Measurements from ENCODE around the gene TTC9B.

TTC9B gene

DNA sequence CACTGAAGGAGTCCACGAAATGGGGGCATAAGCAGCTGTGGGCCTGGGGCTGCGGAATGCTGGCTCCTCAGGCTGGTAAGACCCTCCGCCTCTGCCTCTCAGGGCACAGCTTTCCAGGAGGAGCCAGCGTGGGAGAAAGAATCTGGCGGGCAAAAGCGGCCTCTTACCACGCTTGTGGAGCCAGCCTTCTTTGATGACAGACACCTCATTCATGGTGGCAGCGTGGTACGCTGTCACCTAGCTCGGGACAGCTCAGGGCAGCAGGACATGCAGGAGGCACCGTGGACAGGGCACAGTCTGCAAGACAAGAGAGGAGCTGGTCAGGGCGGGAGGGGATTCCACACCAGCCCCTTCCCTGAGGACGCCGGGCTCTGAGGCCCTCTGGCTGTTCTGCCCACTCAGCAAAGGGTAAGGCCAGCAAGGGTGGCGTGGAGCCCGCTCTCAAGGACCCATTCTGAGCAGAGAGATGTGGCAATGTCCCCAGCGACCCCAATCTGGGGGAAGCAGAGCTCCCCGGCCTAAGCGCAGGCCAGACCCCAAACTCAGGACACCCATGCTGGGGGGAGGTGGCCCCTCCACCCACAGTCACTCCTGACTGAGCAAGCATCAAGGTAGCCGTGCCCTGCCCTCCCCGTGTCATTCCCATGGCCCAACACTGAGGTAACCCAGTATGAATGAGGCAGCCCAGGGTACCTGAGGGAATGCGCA is 47.0 kb upstream of the TTC9B start:
- no peak overlapping the region for H3K23ac ChIP-seq (ENCODE audit: low read length)
- no CpG with 5 or more reads among the region's 22 CpGs for WGBS (ENCODE audit: extremely low coverage, insufficient coverage, low lambda C conversion rate)
- no peak overlapping the region for H2BK15ac ChIP-seq (replicated peaks; ENCODE audit: low read depth)
- no peak overlapping the region for H2BK5ac ChIP-seq (ENCODE audit: low read length)
- H3K27ac ChIP-seq (ENCODE audit: low read depth, low read length) = no peak overlapping the region
- peaks cover 8% of the 10 kb centered on the region for H3K79me2 ChIP-seq (ENCODE audit: control insufficient read depth, insufficient read depth, low read length)
- H2BK120ac ChIP-seq (ENCODE audit: low read depth, low read length) = no peak overlapping the region
- no peak overlapping the region for H3K4me3 ChIP-seq (ENCODE audit: low read length)
- H4K8ac ChIP-seq (ENCODE audit: low read depth, low read length) = no peak overlapping the region
- no peak overlapping the region for H3K9ac ChIP-seq (ENCODE audit: low read length)
- no peak overlapping the region for H3K4ac ChIP-seq (ENCODE audit: low read depth, low read length)
- no peak overlapping the region for H3K56ac ChIP-seq (ENCODE audit: low read length)
- H3K36me3 ChIP-seq (ENCODE audit: control insufficient read depth, insufficient read depth, low read length) = no peaks in the 10 kb centered on the region
- H3K4me1 ChIP-seq (ENCODE audit: control insufficient read depth, low read depth, low read length) = no peaks in the 10 kb centered on the region
- no peak overlapping the region for H4K5ac ChIP-seq (ENCODE audit: low read length)
- no peak for DNase-seq
- no peak overlapping the region for H3K4me2 ChIP-seq (ENCODE audit: low read length)
- no peak overlapping the region for H3K18ac ChIP-seq (ENCODE audit: low read length)
- H2AK5ac ChIP-seq (ENCODE audit: low read length) = no peak overlapping the region
- H3K27me3 ChIP-seq (ENCODE audit: insufficient read depth, low read length, poor library complexity) = no peaks in the 10 kb centered on the region
- peaks cover 29% of the 10 kb centered on the region for H3K79me1 ChIP-seq (ENCODE audit: low read length)

DNA sequence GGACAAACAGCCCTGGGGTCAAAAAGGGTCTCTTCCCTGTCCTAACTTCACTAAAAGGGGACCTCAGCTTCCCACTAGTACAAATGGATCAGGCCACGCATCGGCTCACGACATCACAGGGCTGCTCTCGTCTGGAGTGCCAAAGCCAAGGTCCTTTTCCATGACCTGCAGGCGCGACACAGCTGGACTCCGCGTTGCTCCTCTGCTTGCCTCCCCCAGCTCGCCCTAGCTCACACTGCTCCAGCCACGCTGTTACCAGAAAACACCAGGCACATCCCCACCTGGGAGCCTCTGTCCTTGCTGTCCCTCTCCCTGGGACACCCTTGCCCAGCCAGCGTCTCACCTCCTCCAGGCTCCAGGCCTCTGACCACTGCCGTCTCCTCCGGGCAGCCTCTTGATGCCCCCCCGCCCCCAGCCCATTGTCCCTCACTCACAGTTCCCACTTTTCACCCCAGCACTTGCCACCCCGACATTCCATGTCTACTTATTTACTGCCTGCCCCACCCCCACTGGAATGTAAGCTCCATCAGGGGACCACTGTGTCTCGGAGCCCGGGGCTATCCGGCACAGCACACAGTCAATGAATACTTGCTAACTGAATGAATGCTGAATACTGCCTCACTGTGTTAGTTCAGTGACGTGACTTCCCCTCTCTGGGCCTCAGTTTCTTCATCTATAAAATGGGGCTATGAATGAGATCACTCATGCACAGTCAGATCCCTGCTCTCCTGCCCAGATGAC is 46.3 kb upstream of the TTC9B start:
- Histone ChIP-seq H3K4ac (ENCODE audit: low read depth, low read length) (no peak overlapping the region), H2BK5ac (ENCODE audit: low read length) (no peak overlapping the region), H2BK15ac (replicated peaks; ENCODE audit: low read depth) (no peak overlapping the region), H3K4me3 (ENCODE audit: low read length) (no peak overlapping the region), H3K27ac (ENCODE audit: low read depth, low read length) (no peak overlapping the region), H2AK5ac (ENCODE audit: low read length) (no peak overlapping the region), H3K18ac (ENCODE audit: low read length) (no peak overlapping the region), H3K9ac (ENCODE audit: low read length) (no peak overlapping the region), H3K79me1 (ENCODE audit: low read length) (peaks cover 21% of the 10 kb centered on the region), H3K27me3 (ENCODE audit: insufficient read depth, low read length, poor library complexity) (no peaks in the 10 kb centered on the region), H3K79me2 (ENCODE audit: control insufficient read depth, insufficient read depth, low read length) (peaks cover 5% of the 10 kb centered on the region), H4K8ac (ENCODE audit: low read depth, low read length) (no peak overlapping the region), H3K4me2 (ENCODE audit: low read length) (no peak overlapping the region), H3K36me3 (ENCODE audit: control insufficient read depth, insufficient read depth, low read length) (no peaks in the 10 kb centered on the region), H4K5ac (ENCODE audit: low read length) (no peak overlapping the region), H2BK120ac (ENCODE audit: low read depth, low read length) (no peak overlapping the region), H3K23ac (ENCODE audit: low read length) (no peak overlapping the region), H3K56ac (ENCODE audit: low read length) (no peak overlapping the region), H3K4me1 (ENCODE audit: control insufficient read depth, low read depth, low read length) (no peaks in the 10 kb centered on the region)
- WGBS (ENCODE audit: extremely low coverage, insufficient coverage, low lambda C conversion rate) = no CpG with 5 or more reads among the region's 19 CpGs
- DNase-seq = peak; percentile 59

DNA sequence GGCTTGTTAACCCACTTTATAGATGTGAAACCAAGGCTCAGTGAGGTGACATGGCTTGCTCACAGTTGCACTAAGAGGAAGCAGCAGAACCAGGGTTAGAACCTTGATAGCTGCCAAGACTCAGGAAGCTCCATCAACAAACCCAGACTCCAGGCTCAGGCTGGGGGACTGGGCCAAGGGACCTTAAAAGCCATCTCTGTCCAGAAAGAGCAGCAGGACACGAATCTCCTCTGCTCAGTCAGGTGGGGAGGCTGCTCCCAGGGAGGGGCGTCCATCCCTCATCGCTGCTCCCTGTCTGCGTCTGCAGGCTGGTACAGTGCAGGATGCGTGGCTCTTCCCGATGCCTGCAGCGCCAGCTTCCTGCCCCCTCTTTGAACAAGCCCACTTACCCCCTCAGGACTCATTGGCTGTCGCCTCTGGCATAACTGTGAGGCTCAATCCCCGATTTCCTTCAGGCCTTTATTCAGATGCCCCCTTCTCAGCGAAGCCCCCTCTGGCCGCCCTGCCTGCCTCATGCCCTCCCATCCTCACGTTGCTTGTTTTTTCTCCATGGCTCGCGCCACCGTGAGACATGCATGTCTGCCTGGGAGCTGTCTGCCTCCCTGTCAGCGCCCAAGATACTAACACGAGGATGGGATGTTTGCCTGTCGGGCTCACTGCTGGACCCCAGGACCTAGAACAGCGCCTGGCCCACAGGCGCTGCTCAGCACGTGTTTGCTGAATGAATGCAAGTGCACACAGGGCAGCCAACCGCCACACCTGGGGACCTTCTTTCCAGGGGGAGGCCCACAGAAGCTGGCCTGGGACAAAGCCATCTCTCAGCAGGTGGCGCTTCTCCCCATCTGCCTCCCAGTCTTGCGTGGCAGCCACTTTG is 45.5 kb upstream of the TTC9B start:
- Histone ChIP-seq H3K23ac (ENCODE audit: low read length) (no peak overlapping the region), H2BK15ac (replicated peaks; ENCODE audit: low read depth) (no peak overlapping the region), H3K79me2 (ENCODE audit: control insufficient read depth, insufficient read depth, low read length) (peaks cover 5% of the 10 kb centered on the region), H3K56ac (ENCODE audit: low read length) (no peak overlapping the region), H3K4me2 (ENCODE audit: low read length) (no peak overlapping the region), H3K18ac (ENCODE audit: low read length) (no peak overlapping the region), H3K36me3 (ENCODE audit: control insufficient read depth, insufficient read depth, low read length) (no peaks in the 10 kb centered on the region), H2BK5ac (ENCODE audit: low read length) (no peak overlapping the region), H3K27me3 (ENCODE audit: insufficient read depth, low read length, poor library complexity) (no peaks in the 10 kb centered on the region), H4K5ac (ENCODE audit: low read length) (no peak overlapping the region), H2BK120ac (ENCODE audit: low read depth, low read length) (no peak overlapping the region), H4K8ac (ENCODE audit: low read depth, low read length) (no peak overlapping the region), H3K4me1 (ENCODE audit: control insufficient read depth, low read depth, low read length) (no peaks in the 10 kb centered on the region), H2AK5ac (ENCODE audit: low read length) (no peak overlapping the region), H3K4ac (ENCODE audit: low read depth, low read length) (no peak overlapping the region), H3K27ac (ENCODE audit: low read depth, low read length) (no peak overlapping the region), H3K9ac (ENCODE audit: low read length) (no peak overlapping the region), H3K79me1 (ENCODE audit: low read length) (peaks cover 18% of the 10 kb centered on the region), H3K4me3 (ENCODE audit: low read length) (no peak overlapping the region)
- no peak for DNase-seq
- WGBS (ENCODE audit: extremely low coverage, insufficient coverage, low lambda C conversion rate) = no CpG with 5 or more reads among the region's 24 CpGs

DNA sequence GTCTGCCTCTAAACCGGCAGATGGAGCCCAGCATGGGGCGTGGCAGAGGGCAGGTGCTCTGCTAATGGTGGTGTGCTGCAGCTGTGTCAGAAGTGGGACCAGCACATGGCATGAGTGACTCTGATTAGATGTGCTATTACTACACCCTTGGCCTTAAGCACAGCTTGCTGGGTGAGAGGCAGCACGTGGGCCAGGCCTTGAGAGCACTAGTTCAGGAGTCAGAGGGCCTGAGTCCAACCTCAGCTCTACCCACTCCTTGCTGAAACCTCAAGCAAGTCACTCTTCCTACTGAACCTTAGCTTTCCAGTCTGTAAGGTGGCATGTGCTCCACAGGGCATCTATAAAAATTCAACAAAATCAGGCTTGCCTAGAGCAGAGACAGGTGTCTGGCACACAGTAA is 44.2 kb upstream of the TTC9B start:
- Histone ChIP-seq H3K18ac (ENCODE audit: low read length) (no peak overlapping the region), H3K4me3 (ENCODE audit: low read length) (no peak overlapping the region), H4K5ac (ENCODE audit: low read length) (no peak overlapping the region), H3K79me1 (ENCODE audit: low read length) (peaks cover 17% of the 10 kb centered on the region), H2BK15ac (replicated peaks; ENCODE audit: low read depth) (no peak overlapping the region), H3K27ac (ENCODE audit: low read depth, low read length) (no peak overlapping the region), H3K79me2 (ENCODE audit: control insufficient read depth, insufficient read depth, low read length) (peaks cover 5% of the 10 kb centered on the region), H2AK5ac (ENCODE audit: low read length) (no peak overlapping the region), H2BK120ac (ENCODE audit: low read depth, low read length) (no peak overlapping the region), H3K4me2 (ENCODE audit: low read length) (no peak overlapping the region), H3K56ac (ENCODE audit: low read length) (no peak overlapping the region), H3K9ac (ENCODE audit: low read length) (no peak overlapping the region), H3K36me3 (ENCODE audit: control insufficient read depth, insufficient read depth, low read length) (no peaks in the 10 kb centered on the region), H3K4me1 (ENCODE audit: control insufficient read depth, low read depth, low read length) (no peaks in the 10 kb centered on the region), H2BK5ac (ENCODE audit: low read length) (no peak overlapping the region), H3K4ac (ENCODE audit: low read depth, low read length) (no peak overlapping the region), H3K27me3 (ENCODE audit: insufficient read depth, low read length, poor library complexity) (no peaks in the 10 kb centered on the region), H3K23ac (ENCODE audit: low read length) (no peak overlapping the region), H4K8ac (ENCODE audit: low read depth, low read length) (no peak overlapping the region)
- DNase-seq = no peak
- WGBS (ENCODE audit: extremely low coverage, insufficient coverage, low lambda C conversion rate) = no CpG with 5 or more reads among the region's 3 CpGs

DNA sequence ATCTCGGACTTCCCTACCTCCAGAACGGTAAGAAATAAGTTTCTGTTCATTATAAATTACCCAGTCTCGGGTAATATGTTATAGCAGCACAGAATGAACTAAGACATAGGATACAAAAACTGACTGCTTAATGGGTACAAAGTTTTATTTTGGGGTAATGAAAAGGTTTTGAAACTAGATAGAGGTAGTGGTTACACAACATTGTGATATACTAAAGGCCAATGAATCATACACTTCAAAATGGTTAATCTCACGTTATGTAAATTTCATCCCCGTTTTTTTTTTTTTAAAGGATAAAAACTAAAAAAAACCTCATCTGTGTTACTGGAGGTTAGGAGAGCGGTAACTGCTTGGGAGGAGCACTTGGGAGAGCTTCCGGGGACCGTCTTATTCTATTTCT is 43.4 kb upstream of the TTC9B start:
- Histone ChIP-seq H3K4me1 (ENCODE audit: control insufficient read depth, low read depth, low read length) (no peaks in the 10 kb centered on the region), H3K27me3 (ENCODE audit: insufficient read depth, low read length, poor library complexity) (no peaks in the 10 kb centered on the region), H3K4ac (ENCODE audit: low read depth, low read length) (no peak overlapping the region), H3K36me3 (ENCODE audit: control insufficient read depth, insufficient read depth, low read length) (no peaks in the 10 kb centered on the region), H3K4me3 (ENCODE audit: low read length) (no peak overlapping the region), H3K27ac (ENCODE audit: low read depth, low read length) (no peak overlapping the region), H3K4me2 (ENCODE audit: low read length) (no peak overlapping the region), H3K23ac (ENCODE audit: low read length) (no peak overlapping the region), H4K5ac (ENCODE audit: low read length) (no peak overlapping the region), H3K9ac (ENCODE audit: low read length) (no peak overlapping the region), H3K79me2 (ENCODE audit: control insufficient read depth, insufficient read depth, low read length) (no peaks in the 10 kb centered on the region), H3K56ac (ENCODE audit: low read length) (no peak overlapping the region), H2BK15ac (replicated peaks; ENCODE audit: low read depth) (no peak overlapping the region), H3K79me1 (ENCODE audit: low read length) (peaks cover 13% of the 10 kb centered on the region), H4K8ac (ENCODE audit: low read depth, low read length) (no peak overlapping the region), H2AK5ac (ENCODE audit: low read length) (no peak overlapping the region), H3K18ac (ENCODE audit: low read length) (no peak overlapping the region), H2BK5ac (ENCODE audit: low read length) (no peak overlapping the region), H2BK120ac (ENCODE audit: low read depth, low read length) (no peak overlapping the region)
- no CpG with 5 or more reads among the region's 8 CpGs for WGBS (ENCODE audit: extremely low coverage, insufficient coverage, low lambda C conversion rate)
- DNase-seq = no peak

Data from mesendoderm (in vitro differentiated cells).